GM19023 (cell line): ENCODE measurements around the gene ARHGAP19.

Experiments
- ATAC-seq: cut with Tn5 transposase; IDR thresholded peaks from one replicate; pipeline ENCODE4 v1.9.1; 2021; ENCODE audit warnings: mild to moderate bottlenecking, moderate library complexity; ENCODE audit not compliant: unreplicated experiment

The ARHGAP19 gene

GRCh38 chr10:97323501-97323900, 31.1 kb upstream of the ARHGAP19 start:
- ATAC-seq = no peak

- no peak for ATAC-seq
Observed at GRCh38 chr10:97321804-97322190, 29.4 kb upstream of the ARHGAP19 start.

- no peak for ATAC-seq
Observed at GRCh38 chr10:97321032-97321803, 28.8 kb upstream of the ARHGAP19 start.

GRCh38 chr10:97320480-97321031, 28.1 kb upstream of the ARHGAP19 start:
- no peak for ATAC-seq

- ATAC-seq = peak; percentile 23
Observed at GRCh38 chr10:97319671-97320479, 27.4 kb upstream of the ARHGAP19 start.

GRCh38 chr10:97318772-97319651, 26.6 kb upstream of the ARHGAP19 start, which contains the start of gene FRAT1:
Gene FRAT1, plus strand, starts transcription at chr10:97319271. Its CDS starts 183 bp downstream, at chr10:97319454.
- peak; percentile 87 for ATAC-seq

- ATAC-seq = no peak
Observed at GRCh38 chr10:97314671-97315070, 22.2 kb upstream of the ARHGAP19 start.

- no peak for ATAC-seq
Observed at GRCh38 chr10:97312897-97313296, 20.5 kb upstream of the ARHGAP19 start.

- no peak for ATAC-seq
Observed at GRCh38 chr10:97311111-97311626, 18.7 kb upstream of the ARHGAP19 start.

GRCh38 chr10:97307866-97308780, 15.7 kb upstream of the ARHGAP19 start:
- ATAC-seq = no peak

- ATAC-seq = no peak
Observed at GRCh38 chr10:97307441-97307840, 15.0 kb upstream of the ARHGAP19 start.

- ATAC-seq = no peak
Observed at GRCh38 chr10:97302088-97302791, 9.8 kb upstream of the ARHGAP19 start.

- no peak for ATAC-seq
Observed at GRCh38 chr10:97300980-97301379, 8.5 kb upstream of the ARHGAP19 start.

- ATAC-seq = no peak
Observed at GRCh38 chr10:97298223-97298571, 5.8 kb upstream of the ARHGAP19 start.

- ATAC-seq = no peak
Observed at GRCh38 chr10:97297556-97298222, 5.3 kb upstream of the ARHGAP19 start.

GRCh38 chr10:97292862-97293198, 393 bp upstream of the ARHGAP19 start:
- no peak for ATAC-seq

- no peak for ATAC-seq
Observed at GRCh38 chr10:97291357-97292096, 910 bp downstream of the ARHGAP19 start.
